Measurements from ENCODE around the gene UROC1. TPM values are rescaled to one million over a fixed set of nuclear protein-coding genes. Genes with fewer than 3 reads are reported as not detected.

Gene UROC1
- total and polyA plus RNA-seq, 2 experiments from 2014 or later, result not detected

DNA sequence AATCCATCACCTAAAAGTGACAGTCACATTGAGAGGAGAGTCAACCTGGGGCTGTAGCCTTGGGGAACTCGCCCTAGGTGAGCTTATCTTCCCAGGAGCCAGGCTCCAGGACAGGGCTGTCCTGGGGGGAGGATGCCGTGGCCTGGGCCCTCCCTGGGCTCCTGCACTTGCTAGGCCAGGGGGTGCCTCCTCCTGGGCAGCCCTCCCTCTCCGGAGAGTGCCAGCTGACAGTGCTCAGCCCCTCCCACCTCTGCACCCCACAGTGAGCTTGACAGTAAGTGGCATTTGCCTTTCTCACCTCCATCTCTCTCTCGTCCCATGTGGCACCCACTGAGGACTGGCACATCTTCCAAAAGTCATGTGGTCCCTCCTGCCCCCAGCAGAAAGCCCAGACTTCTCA, 19.1 kb downstream of the UROC1 start (continued):
- TF ChIP-seq, protein P1, sequence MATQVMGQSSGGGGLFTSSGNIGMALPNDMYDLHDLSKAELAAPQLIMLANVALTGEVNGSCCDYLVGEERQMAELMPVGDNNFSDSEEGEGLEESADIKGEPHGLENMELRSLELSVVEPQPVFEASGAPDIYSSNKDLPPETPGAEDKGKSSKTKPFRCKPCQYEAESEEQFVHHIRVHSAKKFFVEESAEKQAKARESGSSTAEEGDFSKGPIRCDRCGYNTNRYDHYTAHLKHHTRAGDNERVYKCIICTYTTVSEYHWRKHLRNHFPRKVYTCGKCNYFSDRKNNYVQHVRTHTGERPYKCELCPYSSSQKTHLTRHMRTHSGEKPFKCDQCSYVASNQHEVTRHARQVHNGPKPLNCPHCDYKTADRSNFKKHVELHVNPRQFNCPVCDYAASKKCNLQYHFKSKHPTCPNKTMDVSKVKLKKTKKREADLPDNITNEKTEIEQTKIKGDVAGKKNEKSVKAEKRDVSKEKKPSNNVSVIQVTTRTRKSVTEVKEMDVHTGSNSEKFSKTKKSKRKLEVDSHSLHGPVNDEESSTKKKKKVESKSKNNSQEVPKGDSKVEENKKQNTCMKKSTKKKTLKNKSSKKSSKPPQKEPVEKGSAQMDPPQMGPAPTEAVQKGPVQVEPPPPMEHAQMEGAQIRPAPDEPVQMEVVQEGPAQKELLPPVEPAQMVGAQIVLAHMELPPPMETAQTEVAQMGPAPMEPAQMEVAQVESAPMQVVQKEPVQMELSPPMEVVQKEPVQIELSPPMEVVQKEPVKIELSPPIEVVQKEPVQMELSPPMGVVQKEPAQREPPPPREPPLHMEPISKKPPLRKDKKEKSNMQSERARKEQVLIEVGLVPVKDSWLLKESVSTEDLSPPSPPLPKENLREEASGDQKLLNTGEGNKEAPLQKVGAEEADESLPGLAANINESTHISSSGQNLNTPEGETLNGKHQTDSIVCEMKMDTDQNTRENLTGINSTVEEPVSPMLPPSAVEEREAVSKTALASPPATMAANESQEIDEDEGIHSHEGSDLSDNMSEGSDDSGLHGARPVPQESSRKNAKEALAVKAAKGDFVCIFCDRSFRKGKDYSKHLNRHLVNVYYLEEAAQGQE (IDR thresholded peaks at IDR 0.05; ENCODE audit: unreplicated experiment), result no peak
- TF ChIP-seq, protein P2, sequence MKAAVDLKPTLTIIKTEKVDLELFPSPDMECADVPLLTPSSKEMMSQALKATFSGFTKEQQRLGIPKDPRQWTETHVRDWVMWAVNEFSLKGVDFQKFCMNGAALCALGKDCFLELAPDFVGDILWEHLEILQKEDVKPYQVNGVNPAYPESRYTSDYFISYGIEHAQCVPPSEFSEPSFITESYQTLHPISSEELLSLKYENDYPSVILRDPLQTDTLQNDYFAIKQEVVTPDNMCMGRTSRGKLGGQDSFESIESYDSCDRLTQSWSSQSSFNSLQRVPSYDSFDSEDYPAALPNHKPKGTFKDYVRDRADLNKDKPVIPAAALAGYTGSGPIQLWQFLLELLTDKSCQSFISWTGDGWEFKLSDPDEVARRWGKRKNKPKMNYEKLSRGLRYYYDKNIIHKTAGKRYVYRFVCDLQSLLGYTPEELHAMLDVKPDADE (IDR thresholded peaks at IDR 0.05), result no peak

DNA sequence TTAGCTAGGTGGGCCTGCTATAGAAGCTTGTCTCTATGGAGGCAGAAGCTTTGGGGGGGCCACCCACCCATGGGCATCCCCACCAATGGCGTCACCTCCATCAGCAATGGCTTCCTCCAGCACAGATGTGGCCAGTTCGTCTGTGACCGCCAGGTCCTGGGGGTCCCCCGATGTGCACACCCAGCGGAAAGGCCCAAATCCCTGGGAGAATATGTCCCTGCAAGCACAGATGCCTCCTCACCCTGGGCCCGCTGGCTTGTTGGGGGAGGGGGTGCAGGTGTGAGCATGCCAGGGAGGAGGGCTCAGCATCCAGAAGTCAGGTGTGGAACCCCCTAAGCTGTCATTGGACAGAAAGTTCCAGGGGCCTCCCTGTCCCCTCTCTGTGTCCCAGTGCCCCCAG, 19.6 kb downstream of the UROC1 start:
- H3K27me3 ChIP-seq (ENCODE audit: insufficient read depth), result no peaks in the 10 kb centered on the region
- H3K27ac ChIP-seq (ENCODE audit: low read depth), result no peak overlapping the region
- Mint-ChIP-seq H3K4me1 (peaks cover 14% of the 10 kb centered on the region), H3K9me3 (no peaks in the 10 kb centered on the region), H3K36me3 (ENCODE audit: low read depth) (no peaks in the 10 kb centered on the region), H3K27ac (no peak overlapping the region), H3K4me3 (no peak overlapping the region), H3K27me3 (ENCODE audit: insufficient read depth, low read depth, poor library complexity) (peaks cover 15% of the 10 kb centered on the region)
- no peak overlapping the region for H3K4me3 ChIP-seq
- H3K4me1 ChIP-seq (ENCODE audit: insufficient read depth), result peaks cover 8% of the 10 kb centered on the region; the same call in 1 of the 2 replicates
- ATAC-seq, result no peak
- no peaks in the 10 kb centered on the region for H3K79me2 ChIP-seq (replicated peaks; ENCODE audit: insufficient read depth)
- no peaks in the 10 kb centered on the region for H4K20me1 ChIP-seq (replicated peaks; ENCODE audit: insufficient read depth)
- no peak overlapping the region for H2AFZ ChIP-seq
- peaks cover 13% of the 10 kb centered on the region for H3F3A ChIP-seq (replicated peaks; ENCODE audit: low read depth)
- DNase-seq (ENCODE audit: low spot score), result no peak
- no peak overlapping the region for H3K4me2 ChIP-seq
- H3K36me3 ChIP-seq (ENCODE audit: insufficient read depth), result no peaks in the 10 kb centered on the region
- H3K9me2 ChIP-seq (ENCODE audit: insufficient read depth), result no peaks in the 10 kb centered on the region
- TF ChIP-seq POLR2AphosphoS5 (IDR thresholded peaks at IDR 0.05; ENCODE audit: low read depth) (no peak), JUNB (IDR thresholded peaks at IDR 0.05; ENCODE audit: unreplicated experiment) (no peak), EZH2 (IDR thresholded peaks at IDR 0.05; ENCODE audit: low read depth, unreplicated experiment) (no peak), STAT1 (IDR thresholded peaks at IDR 0.05; ENCODE audit: unreplicated experiment) (no peak), EZH2phosphoT487 (IDR thresholded peaks at IDR 0.05; ENCODE audit: unreplicated experiment) (no peak), CREB1 (CRISPR knock-in tag; IDR thresholded peaks at IDR 0.05; ENCODE audit: low read depth) (no peak), NANOG (IDR thresholded peaks at IDR 0.05; ENCODE audit: borderline replicate concordance) (no peak), ZNF331 (CRISPR knock-in tag; IDR thresholded peaks at IDR 0.05; ENCODE audit: low read depth) (no peak), ZNF114 (CRISPR knock-in tag; IDR thresholded peaks at IDR 0.05) (no peak)
- TF ChIP-seq, protein P3, sequence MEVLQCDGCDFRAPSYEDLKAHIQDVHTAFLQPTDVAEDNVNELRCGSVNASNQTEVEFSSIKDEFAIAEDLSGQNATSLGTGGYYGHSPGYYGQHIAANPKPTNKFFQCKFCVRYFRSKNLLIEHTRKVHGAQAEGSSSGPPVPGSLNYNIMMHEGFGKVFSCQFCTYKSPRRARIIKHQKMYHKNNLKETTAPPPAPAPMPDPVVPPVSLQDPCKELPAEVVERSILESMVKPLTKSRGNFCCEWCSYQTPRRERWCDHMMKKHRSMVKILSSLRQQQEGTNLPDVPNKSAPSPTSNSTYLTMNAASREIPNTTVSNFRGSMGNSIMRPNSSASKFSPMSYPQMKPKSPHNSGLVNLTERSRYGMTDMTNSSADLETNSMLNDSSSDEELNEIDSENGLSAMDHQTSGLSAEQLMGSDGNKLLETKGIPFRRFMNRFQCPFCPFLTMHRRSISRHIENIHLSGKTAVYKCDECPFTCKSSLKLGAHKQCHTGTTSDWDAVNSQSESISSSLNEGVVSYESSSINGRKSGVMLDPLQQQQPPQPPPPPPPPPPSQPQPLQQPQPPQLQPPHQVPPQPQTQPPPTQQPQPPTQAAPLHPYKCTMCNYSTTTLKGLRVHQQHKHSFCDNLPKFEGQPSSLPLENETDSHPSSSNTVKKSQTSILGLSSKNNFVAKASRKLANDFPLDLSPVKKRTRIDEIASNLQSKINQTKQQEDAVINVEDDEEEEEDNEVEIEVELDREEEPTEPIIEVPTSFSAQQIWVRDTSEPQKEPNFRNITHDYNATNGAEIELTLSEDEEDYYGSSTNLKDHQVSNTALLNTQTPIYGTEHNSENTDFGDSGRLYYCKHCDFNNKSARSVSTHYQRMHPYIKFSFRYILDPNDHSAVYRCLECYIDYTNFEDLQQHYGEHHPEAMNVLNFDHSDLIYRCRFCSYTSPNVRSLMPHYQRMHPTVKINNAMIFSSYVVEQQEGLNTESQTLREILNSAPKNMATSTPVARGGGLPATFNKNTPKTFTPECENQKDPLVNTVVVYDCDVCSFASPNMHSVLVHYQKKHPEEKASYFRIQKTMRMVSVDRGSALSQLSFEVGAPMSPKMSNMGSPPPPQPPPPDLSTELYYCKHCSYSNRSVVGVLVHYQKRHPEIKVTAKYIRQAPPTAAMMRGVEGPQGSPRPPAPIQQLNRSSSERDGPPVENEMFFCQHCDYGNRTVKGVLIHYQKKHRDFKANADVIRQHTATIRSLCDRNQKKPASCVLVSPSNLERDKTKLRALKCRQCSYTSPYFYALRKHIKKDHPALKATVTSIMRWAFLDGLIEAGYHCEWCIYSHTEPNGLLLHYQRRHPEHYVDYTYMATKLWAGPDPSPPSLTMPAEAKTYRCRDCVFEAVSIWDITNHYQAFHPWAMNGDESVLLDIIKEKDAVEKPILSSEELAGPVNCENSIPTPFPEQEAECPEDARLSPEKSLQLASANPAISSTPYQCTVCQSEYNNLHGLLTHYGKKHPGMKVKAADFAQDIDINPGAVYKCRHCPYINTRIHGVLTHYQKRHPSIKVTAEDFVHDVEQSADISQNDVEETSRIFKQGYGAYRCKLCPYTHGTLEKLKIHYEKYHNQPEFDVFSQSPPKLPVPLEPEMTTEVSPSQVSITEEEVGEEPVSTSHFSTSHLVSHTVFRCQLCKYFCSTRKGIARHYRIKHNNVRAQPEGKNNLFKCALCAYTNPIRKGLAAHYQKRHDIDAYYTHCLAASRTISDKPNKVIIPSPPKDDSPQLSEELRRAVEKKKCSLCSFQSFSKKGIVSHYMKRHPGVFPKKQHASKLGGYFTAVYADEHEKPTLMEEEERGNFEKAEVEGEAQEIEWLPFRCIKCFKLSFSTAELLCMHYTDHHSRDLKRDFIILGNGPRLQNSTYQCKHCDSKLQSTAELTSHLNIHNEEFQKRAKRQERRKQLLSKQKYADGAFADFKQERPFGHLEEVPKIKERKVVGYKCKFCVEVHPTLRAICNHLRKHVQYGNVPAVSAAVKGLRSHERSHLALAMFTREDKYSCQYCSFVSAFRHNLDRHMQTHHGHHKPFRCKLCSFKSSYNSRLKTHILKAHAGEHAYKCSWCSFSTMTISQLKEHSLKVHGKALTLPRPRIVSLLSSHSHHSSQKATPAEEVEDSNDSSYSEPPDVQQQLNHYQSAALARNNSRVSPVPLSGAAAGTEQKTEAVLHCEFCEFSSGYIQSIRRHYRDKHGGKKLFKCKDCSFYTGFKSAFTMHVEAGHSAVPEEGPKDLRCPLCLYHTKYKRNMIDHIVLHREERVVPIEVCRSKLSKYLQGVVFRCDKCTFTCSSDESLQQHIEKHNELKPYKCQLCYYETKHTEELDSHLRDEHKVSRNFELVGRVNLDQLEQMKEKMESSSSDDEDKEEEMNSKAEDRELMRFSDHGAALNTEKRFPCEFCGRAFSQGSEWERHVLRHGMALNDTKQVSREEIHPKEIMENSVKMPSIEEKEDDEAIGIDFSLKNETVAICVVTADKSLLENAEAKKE (CRISPR knock-in tag; IDR thresholded peaks at IDR 0.05), result no peak
- TF ChIP-seq, protein P4, sequence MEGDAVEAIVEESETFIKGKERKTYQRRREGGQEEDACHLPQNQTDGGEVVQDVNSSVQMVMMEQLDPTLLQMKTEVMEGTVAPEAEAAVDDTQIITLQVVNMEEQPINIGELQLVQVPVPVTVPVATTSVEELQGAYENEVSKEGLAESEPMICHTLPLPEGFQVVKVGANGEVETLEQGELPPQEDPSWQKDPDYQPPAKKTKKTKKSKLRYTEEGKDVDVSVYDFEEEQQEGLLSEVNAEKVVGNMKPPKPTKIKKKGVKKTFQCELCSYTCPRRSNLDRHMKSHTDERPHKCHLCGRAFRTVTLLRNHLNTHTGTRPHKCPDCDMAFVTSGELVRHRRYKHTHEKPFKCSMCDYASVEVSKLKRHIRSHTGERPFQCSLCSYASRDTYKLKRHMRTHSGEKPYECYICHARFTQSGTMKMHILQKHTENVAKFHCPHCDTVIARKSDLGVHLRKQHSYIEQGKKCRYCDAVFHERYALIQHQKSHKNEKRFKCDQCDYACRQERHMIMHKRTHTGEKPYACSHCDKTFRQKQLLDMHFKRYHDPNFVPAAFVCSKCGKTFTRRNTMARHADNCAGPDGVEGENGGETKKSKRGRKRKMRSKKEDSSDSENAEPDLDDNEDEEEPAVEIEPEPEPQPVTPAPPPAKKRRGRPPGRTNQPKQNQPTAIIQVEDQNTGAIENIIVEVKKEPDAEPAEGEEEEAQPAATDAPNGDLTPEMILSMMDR (conservative IDR thresholded peaks at IDR 0.05; ENCODE audit: low read depth in 2 of 2), result no peak
